Stimulated activated CD8-positive, alpha-beta memory T cell treated with anti-CD3 and anti-CD28 coated beads, Interleukin-4, amount 100 ng/mL, for 4 hours (primary cell): ENCODE results near the gene RBP3.

ENCODE experiments used
- DNase-seq, 2 donors: peaks; one replicate each; pipeline ENCODE4 v3.0.0-alpha.2; 2020; ENCODE audit warnings: low read depth in 2 of 2, low spot score in 1 of 2

The RBP3 gene

DNA sequence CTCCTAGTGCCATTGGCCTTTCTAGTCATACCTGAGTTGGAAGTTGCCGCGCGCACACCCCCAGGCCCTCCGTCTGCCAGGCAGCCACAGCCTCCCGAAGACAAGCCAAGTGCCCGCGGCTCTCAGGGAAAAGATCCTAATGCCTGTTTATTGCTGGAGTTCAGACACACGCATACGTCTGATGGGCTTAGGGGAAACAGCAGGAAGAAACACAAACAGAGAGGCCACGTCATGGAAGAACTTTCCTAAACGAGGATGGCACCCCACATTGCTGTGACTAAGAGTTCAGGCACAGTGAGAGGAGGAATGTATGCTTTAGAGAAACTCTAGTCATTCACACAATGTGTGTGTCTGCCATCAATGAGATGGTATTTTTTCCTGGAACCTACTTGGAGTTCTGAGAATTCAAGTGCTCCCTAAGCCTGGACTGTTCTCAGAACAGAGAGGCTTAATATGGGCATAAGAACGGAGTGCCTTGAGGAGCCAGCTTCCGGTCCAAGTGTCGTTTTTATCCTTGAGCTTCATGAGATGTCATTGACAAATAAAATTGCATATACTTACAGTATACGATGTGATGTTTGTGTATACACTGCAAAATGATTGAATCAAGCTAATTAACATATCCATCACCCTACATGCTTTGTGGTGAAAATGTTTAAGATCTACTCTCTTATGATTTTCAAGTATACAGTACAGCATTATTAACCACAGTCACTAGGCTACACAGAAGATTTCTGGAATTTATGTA lies 11.6 kb upstream of the RBP3 start:
- no peak for DNase-seq

DNA sequence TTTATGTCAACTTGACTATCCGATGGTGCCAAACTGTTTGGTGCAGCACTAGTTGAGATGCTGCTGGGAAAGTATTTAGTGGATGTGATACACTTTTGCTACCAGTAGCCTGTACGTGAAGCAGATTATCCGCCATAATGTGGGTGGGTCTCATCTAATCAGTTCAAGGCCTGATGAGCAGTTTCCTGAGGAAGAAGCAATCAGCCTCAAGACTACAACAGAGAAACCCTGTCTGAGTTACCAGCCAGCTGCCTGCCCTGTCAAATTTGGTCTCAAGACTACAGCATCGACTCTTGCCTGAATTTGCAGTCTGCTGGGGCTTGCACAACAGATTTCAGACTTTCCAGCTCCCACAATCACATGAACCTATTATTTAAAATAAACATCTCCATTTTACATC lies 10.9 kb upstream of the RBP3 start:
- no peak for DNase-seq

DNA sequence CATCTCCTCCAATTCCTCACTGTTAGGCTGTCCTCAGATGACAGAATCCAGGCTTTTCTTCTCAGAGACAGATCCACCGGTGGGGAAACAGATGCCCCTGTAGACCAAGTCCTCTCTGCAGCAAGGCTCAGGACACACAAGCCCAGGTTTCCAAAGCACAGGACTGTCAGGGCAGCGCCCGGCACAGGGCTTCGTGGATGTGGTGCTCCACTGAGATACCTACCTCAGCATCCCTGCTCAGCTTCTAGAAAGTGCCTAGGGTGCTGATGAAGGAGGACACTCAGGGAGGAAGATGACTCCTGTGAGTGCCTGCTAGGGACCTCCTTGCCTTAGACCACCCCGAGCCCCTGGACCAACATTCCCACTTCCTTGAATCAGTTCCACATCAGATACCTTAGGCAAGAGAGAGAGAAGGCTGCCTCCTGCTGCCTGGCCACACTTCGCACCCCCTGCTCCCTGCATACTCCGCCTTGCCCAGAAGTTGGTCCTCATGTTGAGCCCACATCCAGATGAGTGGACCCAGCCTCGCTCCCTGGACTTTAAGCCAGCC lies 8.9 kb upstream of the RBP3 start:
- no peak for DNase-seq

DNA sequence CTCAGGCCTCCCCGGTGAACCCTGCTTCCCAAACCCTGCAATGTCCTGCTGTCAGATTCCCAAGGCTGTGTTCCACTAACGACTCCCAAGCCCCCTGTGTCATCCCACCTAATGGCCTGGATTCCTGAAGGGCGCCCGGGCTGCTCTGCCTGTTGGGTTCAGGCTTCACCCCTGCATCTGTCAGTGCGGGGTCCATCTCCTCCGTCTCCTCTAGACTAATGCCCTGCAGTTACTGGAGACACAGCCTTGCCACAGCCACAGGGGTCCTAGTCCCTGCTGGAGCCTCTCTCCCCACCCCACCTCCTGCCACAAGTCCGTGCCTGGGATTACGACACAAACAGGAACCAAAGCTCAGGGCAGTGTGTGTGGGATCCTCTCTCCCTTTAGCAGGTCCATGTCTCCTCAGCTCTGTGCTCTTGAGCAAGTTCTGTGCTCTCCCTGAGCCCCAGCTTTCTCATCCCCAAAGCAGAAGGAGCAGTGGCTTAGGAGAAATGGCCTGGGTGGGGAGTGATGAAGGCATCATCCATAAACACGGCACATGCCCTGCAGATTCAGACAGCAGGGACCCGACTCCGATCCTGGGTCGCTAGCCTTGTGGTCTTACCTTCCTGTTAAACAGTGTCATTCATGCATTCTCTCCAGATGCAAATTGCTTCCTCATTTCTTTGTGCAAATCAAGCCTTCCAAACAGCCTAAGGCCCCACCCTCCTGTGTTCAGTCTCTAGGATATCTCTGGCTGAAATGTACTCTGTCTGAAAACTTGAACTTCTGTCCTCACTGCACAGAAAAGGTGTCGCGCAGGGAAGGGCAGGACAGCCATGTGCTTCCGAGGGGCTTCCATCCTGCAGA lies 8.2 kb upstream of the RBP3 start:
- DNase-seq, result no peak

DNA sequence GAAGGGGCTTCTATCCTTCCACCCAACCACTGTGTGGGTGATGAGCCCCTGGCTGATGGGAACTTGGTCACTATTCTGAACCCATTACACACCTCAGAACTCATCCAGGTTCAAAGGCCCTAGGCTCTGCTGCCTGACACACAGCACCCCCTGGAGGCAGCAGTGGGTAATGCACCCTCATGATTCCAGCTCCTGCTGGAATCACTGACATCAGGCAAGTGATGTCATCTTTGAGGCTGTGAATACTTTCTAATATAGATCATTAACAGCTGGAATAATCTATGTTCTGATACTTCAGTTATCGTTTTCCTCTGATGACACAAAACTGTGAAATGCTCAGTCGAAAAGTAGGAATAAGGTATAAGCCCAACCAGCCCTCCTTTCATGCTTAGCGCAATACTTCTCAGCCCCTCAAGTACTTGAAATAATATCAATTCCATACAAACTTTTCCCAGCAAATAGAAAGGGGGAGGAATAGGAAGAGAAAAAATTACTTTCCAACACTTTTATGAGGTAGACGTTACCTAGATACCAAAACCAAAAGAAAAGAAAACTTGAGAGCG lies 7.5 kb upstream of the RBP3 start:
- peak; percentile 23 to 49 for DNase-seq

GRCh38 chr10:47344996-47345870 lies 2.9 kb upstream of the RBP3 start:
- DNase-seq, result no peak

GRCh38 chr10:47346581-47347302 lies 1.4 kb upstream of the RBP3 start:
- no peak for DNase-seq

- no peak for DNase-seq
These were observed 874 bp upstream of the RBP3 start for GRCh38 chr10:47347303-47347675.

DNA sequence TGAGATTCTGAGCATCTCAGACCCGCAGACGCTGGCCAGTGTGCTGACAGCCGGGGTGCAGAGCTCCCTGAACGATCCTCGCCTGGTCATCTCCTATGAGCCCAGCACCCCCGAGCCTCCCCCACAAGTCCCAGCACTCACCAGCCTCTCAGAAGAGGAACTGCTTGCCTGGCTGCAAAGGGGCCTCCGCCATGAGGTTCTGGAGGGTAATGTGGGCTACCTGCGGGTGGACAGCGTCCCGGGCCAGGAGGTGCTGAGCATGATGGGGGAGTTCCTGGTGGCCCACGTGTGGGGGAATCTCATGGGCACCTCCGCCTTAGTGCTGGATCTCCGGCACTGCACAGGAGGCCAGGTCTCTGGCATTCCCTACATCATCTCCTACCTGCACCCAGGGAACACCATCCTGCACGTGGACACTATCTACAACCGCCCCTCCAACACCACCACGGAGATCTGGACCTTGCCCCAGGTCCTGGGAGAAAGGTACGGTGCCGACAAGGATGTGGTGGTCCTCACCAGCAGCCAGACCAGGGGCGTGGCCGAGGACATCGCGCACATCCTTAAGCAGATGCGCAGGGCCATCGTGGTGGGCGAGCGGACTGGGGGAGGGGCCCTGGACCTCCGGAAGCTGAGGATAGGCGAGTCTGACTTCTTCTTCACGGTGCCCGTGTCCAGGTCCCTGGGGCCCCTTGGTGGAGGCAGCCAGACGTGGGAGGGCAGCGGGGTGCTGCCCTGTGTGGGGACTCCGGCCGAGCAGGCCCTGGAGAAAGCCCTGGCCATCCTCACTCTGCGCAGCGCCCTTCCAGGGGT lies 703 bp downstream of the RBP3 start:
- no peak for DNase-seq

DNA sequence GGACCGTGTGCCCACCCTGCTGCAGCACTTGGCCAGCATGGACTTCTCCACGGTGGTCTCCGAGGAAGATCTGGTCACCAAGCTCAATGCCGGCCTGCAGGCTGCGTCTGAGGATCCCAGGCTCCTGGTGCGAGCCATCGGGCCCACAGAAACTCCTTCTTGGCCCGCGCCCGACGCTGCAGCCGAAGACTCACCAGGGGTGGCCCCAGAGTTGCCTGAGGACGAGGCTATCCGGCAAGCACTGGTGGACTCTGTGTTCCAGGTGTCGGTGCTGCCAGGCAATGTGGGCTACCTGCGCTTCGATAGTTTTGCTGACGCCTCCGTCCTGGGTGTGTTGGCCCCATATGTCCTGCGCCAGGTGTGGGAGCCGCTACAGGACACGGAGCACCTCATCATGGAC lies 1.4 kb downstream of the RBP3 start:
- no peak for DNase-seq

GRCh38 chr10:47349941-47350371 lies 1.8 kb downstream of the RBP3 start:
- DNase-seq, result no peak

DNA sequence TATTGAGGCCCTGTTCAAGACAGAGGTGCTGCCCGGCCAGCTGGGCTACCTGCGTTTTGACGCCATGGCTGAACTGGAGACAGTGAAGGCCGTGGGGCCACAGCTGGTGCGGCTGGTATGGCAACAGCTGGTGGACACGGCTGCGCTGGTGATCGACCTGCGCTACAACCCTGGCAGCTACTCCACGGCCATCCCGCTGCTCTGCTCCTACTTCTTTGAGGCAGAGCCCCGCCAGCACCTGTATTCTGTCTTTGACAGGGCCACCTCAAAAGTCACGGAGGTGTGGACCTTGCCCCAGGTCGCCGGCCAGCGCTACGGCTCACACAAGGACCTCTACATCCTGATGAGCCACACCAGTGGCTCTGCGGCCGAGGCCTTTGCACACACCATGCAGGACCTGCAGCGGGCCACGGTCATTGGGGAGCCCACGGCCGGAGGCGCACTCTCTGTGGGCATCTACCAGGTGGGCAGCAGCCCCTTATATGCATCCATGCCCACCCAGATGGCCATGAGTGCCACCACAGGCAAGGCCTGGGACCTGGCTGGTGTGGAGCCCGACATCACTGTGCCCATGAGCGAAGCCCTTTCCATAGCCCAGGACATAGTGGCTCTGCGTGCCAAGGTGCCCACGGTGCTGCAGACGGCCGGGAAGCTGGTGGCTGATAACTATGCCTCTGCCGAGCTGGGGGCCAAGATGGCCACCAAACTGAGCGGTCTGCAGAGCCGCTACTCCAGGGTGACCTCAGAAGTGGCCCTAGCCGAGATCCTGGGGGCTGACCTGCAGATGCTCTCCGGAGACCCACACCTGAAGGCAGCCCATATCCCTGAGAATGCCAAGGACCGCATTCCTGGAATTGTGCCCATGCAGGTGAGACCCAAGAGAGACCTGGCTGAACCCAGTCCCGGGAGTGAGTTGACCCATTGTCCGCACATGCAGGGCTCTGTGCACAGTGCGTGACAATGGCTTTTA lies 2.8 kb downstream of the RBP3 start:
- no peak for DNase-seq

- DNase-seq, result no peak
These were observed 4.0 kb downstream of the RBP3 start for GRCh38 chr10:47351899-47352815.

GRCh38 chr10:47353351-47353750 lies 5.2 kb downstream of the RBP3 start:
- DNase-seq, result no peak

DNA sequence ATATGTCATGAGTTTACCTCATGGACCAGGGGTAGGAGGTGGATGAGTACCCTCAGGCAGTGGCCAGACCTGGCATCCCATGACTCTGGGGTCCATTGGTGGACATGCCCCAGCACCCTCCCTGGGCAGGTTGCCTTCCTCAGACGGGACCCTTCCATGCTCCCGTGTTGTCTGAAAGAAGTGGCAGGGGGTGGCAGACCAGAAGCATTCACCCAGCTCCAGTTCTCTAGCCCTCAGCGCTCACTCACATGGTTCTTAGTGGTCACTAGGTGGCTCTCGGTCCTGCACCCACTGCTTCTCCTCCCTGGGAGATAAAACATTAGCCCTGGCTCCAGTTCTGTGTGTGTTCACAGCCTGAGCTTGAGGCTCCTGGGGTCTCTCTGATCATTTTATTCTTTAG lies 6.0 kb downstream of the RBP3 start:
- DNase-seq, result no peak

GRCh38 chr10:47354900-47355299 lies 6.7 kb downstream of the RBP3 start:
- no peak for DNase-seq

- DNase-seq, result no peak
These were observed 8.5 kb downstream of the RBP3 start for GRCh38 chr10:47356708-47357107.
